Nasal cavity respiratory epithelium epithelial cell of viscerocranial mucosa (primary cell): Measurements from ENCODE around the gene ZNF486. TPM values are rescaled to one million over a fixed set of nuclear protein-coding genes. Genes with fewer than 3 reads are reported as not detected.

Experiments used
- total RNA-seq: library from RNA; depleted of rRNA; stranded (reverse); fragments of >200 nt; gene quantifications from 2 replicates; pipeline ENCODE4 v1.2.3, GENCODE V29; 2014

Gene ZNF486
- total RNA-seq: 3.8 and 6.6 TPM in 2 replicates

DNA sequence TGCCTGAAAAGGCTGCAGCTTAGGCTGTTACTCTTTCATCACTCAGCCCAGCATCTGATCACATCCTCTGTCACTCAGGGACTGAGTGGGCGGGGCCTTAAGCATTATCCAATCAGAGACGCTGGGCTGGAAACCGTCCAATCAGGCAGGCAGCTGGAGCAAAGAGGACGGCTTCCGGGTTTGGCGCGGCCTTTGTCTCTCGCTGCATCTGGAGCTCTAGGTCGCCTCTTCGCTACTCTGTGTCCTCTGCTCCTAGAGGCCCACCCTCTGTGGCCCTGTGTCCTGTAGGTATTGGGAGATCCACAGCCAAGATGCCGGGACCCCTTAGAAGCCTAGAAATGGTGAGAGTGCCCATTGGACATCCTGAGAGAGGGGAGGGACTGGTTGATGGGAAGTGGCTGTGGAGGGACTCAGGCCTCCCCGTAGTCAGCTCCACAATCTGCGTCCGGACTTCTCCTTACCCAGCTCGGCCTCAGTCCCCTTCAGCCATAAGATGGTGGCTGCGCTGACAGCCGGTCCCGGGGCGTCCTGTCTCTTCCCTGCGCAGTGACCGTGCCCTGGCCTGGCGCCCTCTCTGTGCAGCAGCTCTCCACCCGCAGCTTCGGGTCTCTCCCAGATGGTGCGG lies at the start of gene ZNF486:
TSS of gene ZNF486 (plus strand) at position 195 of the 625 bp plus-strand sequence. CDS start at position 312, 117 bp downstream.

Other genes with a start within 250 kb of the ZNF486 start
- 2.1 and 2.3 TPM in 2 replicates for gene ZNF682, start 127.7 kb upstream of the ZNF486 start, total RNA-seq
- gene ZNF90, start 89.2 kb upstream of the ZNF486 start, total RNA-seq: 2.1 and 4.7 TPM in 2 replicates